SU-DHL-6 (cell line): ENCODE results near the gene OTUD7B.

Experiments used
- CTCF ChIP-seq: fragments of 200-600 bp; sonication (generic); IDR thresholded peaks from one replicate; pipeline ENCODE4 v1.5.1; 2017; ENCODE audit warnings: antibody characterized with exemption, mild to moderate bottlenecking, low read length, moderate library complexity; ENCODE audit not compliant: insufficient read depth, poor library complexity, severe bottlenecking
- EZH2phosphoT487 ChIP-seq: fragments of 200-600 bp; sonication (generic), shearing (Covaris generic); conservative IDR thresholded peaks from 2 replicates; pipeline ENCODE4 v1.6.1; 2018; ENCODE audit warnings: mild to moderate bottlenecking, antibody characterized with exemption, low read length, moderate library complexity, mixed read lengths

GRCh38 chr1:149986486-149987296 is 23.8 kb downstream of the OTUD7B start:
- no peak for TF ChIP-seq CTCF
- TF ChIP-seq EZH2phosphoT487: no peak
